GM12892 (cell line): ENCODE data around the gene MUC5AC.
"Not testable (repeated sequence)": the region's sequence is repeated elsewhere in the genome, so short reads cannot be mapped to it uniquely, and the experiment has no call there.

Source experiments
- DNase-seq: peaks from one replicate; pipeline ENCODE4 v3.0.0; 2011; ENCODE audit not compliant: insufficient read length
- FAIRE-seq: peaks from 2 replicates; lab custom pipeline; 2011; peaks lifted over from hg19 to GRCh38; lab: Jason Lieb, UNC
- POLR2A ChIP-seq: IDR thresholded peaks from 2 replicates; pipeline ENCODE4 v1.6.1; 2011; ENCODE audit warnings: low read depth, low read length, control low read depth
- POLR2AphosphoS5 ChIP-seq: IDR thresholded peaks from 2 replicates; pipeline ENCODE4 v1.6.1; 2011; ENCODE audit warnings: low read depth, low read length, control low read depth
- TAF1 ChIP-seq: IDR thresholded peaks from 2 replicates; pipeline ENCODE4 v1.6.1; 2011; ENCODE audit warnings: low read depth, mild to moderate bottlenecking, control low read depth, low read length, borderline replicate concordance

Gene MUC5AC

DNA sequence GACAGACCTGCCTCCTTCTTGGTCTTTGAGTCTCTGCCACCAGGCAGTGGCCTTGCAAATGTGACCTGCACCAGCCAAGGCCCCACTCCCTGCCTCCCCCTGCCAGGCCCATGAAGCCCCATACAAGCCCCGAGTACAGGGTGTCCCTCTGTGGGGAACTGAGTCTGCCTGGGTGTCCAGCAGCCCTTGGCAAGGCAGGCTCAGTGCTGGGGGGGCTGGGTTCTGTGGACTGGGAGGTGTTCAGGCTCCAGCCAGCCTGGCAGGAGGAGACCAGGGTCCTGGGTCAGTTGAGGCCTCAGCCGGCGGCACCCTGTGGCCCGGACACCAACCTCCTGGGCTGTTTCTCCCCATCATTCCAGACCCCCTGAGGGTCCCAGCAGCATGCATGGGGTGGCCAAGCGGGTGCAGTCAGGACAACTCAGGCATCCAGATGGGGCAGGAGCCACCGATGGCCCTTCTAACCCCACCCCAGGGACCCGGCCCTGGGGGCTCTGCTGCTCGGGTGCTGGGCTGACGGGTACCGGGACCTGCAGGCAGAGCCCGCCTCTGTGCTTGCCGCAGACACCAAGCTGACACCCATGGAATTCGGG lies 5.7 kb downstream of the MUC5AC start:
- DNase-seq = no peak
- no peak for FAIRE-seq
- TF ChIP-seq TAF1 (no peak), POLR2A (no peak), POLR2AphosphoS5 (no peak)

DNA sequence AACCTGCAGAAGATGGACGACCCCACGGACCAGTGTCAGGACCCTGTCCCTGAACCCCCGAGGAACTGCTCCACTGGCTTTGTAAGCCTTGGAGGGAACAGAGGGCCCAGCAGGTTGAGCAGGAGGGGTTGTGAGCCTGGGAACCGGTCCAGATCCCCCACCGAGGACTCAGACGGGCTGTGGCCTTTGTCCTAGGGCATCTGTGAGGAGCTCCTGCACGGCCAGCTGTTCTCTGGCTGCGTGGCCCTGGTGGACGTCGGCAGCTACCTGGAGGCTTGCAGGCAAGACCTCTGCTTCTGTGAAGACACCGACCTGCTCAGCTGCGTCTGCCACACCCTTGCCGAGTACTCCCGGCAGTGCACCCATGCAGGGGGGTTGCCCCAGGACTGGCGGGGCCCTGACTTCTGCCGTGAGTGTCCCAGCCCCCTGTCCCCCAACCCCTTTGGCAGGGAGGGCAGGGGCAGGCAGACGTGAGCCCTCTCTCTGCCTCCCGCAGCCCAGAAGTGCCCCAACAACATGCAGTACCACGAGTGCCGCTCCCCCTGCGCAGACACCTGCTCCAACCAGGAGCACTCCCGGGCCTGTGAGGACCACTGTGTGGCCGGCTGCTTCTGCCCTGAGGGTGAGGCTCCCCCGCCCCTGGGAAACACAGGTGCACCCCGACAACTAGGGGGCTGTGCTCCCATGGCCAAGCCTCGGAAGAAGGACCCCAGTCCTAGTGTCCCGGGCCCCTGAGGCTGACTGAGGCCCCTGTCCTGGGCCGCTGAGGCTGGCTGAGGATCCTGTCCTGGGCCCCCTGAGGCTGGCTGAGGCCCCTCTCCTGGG lies 6.4 kb downstream of the MUC5AC start:
- no peak for DNase-seq
- no peak for FAIRE-seq
- TF ChIP-seq POLR2AphosphoS5 (no peak), TAF1 (no peak), POLR2A (no peak)

DNA sequence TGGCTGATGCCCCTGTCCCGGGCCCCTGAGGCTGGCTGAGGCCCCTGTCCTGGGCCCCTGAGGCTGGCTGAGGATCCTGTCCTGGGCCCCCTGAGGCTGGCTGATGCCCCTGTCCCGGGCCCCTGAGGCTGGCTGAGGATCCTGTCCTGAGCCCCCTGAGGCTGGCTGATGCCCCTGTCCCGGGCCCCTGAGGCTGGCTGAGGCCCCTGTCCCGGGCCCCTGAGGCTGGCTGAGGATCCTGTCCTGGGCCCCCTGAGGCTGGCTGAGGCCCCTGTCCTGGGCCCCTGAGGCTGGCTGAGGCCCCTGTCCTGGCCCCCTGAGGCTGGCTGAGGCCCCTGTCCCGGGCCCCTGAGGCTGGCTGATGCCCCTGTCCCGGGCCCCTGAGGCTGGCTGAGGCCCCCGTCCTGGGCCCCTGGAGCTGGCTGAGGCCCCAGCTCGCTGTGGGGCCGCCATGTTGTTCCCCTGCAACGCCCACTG lies 7.1 kb downstream of the MUC5AC start:
- not testable (repeated sequence) for DNase-seq, FAIRE-seq

DNA sequence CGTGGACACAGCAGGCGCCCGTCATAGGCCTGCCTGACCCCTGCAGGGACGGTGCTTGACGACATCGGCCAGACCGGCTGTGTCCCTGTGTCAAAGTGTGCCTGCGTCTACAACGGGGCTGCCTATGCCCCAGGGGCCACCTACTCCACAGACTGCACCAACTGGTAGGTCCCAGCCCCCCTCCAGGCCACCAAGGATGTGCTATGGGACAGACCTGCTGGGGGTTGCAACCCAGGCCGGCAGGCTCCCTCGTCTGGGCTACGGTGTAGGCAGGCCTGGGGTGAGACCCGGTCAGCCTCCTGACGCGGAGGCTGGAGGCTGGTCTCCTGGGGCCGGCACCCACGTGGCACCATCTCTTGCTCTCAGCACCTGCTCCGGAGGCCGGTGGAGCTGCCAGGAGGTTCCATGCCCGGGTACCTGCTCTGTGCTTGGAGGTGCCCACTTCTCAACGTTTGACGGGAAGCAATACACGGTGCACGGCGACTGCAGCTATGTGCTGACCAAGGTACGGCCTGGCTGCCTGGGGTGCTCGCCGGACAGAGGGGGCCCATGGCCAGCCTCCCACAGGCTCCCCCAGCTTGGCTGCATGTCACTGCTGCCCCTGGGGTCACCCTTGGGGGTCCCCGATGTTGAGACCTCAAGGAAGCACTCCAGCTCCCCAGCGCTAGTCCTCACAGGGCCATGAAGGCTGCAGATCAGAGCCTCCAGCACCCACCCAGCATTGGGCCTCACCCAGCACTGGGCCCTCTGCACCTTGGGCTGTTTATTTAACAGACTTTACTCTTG lies 7.7 kb downstream of the MUC5AC start:
- no peak for TF ChIP-seq POLR2AphosphoS5
- TF ChIP-seq POLR2A = no peak
- no peak for TF ChIP-seq TAF1
- FAIRE-seq (no peak), DNase-seq (no peak)

DNA sequence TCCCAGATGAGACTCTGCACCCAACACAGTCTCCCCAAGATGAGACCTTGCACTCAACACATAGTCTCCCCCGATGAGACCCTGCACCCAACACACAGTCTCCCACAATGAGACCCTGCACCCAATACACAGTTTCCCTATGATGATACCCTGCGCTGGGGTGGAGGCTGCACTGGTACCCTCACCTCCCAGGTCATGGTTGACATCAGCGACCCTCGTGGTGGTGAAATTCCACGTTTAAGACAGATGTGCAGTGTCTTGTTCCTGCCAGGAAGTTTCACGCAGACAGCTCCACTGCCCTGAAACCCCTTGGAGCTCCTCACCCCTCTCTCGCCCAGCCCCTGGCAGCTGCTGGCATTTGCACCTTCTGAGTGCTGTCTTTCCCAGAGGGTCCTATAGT lies 9.5 kb downstream of the MUC5AC start:
- no peak for DNase-seq
- no peak for TF ChIP-seq POLR2AphosphoS5
- no peak for TF ChIP-seq POLR2A
- TF ChIP-seq TAF1 = no peak
- no peak for FAIRE-seq

- DNase-seq = no peak
- TF ChIP-seq POLR2A = no peak
- no peak for TF ChIP-seq POLR2AphosphoS5
- TF ChIP-seq TAF1 = no peak
- no peak for FAIRE-seq
Observed at GRCh38 chr11:1167751-1168231, 10.0 kb downstream of the MUC5AC start.

GRCh38 chr11:1168256-1168655 lies 10.5 kb downstream of the MUC5AC start:
- no peak for DNase-seq
- FAIRE-seq = no peak
- TF ChIP-seq TAF1 = no peak
- TF ChIP-seq POLR2AphosphoS5 = no peak
- no peak for TF ChIP-seq POLR2A

DNA sequence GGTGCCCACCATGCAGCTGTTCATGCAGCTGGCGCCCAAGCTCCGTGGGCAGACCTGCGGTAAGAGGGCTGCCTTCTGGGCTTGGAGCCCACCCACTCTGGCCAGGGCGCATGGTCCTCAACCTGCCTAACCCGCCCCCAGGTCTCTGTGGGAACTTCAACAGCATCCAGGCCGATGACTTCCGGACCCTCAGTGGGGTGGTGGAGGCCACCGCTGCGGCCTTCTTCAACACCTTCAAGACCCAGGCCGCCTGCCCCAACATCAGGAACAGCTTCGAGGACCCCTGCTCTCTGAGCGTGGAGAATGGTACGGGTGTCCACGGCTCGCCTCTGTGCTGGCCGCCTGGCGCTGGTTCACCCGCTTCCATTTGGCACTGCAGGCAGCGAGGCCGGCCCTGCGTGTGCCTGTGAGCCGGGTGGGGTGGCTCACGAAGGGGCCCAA lies 11.0 kb downstream of the MUC5AC start:
- FAIRE-seq = no peak
- TF ChIP-seq TAF1 = no peak
- no peak for TF ChIP-seq POLR2AphosphoS5
- no peak for TF ChIP-seq POLR2A
- DNase-seq = no peak

DNA sequence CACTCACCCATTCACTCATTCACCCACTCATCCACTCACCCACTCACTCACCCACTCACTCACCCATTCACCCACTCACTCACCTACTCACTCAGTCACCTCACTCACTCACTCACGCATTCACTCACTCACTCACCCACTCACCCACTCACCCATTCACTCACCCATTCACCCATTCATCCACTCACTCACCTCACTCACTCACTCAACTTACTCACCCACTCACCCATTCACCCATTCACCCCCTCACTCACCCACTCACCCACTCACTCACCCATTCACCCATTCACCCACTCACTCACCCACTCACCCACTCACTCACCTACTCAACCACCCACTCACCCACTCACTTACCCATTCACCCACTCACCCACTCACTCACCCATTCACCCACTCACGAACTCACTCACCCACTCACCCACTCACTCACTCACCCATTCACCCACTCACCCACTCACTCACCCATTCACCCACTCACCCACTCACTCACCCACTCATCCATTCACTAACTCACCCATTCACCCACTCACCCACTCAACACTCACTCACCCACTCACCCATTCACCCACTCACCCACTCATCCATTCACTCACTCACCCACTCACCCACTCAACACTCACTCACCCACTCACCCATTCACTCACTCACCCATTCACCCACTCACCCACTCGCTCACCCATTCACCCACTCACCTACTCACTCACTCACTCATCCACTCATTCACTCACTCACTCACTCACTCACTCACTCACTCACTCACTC lies 13.7 kb downstream of the MUC5AC start:
- no peak for FAIRE-seq
- TF ChIP-seq TAF1 = no peak
- no peak for TF ChIP-seq POLR2AphosphoS5
- no peak for TF ChIP-seq POLR2A
- no peak for DNase-seq

DNA sequence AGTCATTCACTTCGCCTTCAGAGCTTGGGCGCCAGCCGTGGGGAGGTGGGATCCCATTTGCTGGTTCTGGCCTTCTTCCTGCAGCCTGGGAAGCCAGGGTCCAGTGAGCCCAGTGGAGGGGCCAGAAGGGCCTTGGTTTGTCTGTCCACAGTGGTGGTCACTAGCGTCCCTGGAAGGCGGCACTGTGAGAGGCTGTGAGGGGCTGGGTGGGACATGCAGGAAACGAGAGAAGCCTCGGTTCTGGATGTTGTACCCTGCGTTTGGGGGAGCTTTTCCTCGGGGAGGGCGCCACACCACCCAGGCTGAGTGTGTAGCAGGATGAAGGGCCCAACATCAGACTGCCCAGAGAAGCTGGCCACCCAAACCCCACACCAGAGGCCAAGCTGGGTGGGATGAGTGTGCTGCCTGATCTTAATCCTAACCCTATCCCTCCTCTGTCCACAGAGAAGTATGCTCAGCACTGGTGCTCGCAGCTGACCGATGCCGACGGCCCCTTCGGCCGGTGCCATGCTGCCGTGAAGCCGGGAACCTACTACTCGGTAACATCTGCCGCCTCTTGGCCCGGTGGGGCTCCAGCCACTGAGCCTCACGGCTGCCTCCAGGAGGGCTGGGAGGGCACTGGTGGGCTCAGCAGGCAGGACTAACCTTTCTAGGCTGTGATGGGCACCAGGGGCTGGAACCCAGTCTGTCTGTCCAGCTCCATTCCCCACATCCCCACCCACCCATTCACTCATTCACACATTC lies 14.4 kb downstream of the MUC5AC start:
- DNase-seq (no peak), FAIRE-seq (no peak)
- no peak for TF ChIP-seq TAF1
- TF ChIP-seq POLR2A = no peak
- no peak for TF ChIP-seq POLR2AphosphoS5

- no peak for FAIRE-seq
- no peak for DNase-seq
- no peak for TF ChIP-seq POLR2A
Observed at GRCh38 chr11:1172729-1173117, 15.0 kb downstream of the MUC5AC start.

GRCh38 chr11:1173396-1173795 lies 15.6 kb downstream of the MUC5AC start:
- FAIRE-seq, DNase-seq: not testable (repeated sequence)
